PC-9 (cell line): ENCODE results near the gene CDIPT.

ENCODE experiments used
- CTCF ChIP-seq: fragments of 200-600 bp; sonication (generic); conservative IDR thresholded peaks from 2 replicates; pipeline ENCODE4 v1.6.1; 2017; ENCODE audit warnings: mixed run types, antibody characterized with exemption, mild to moderate bottlenecking, moderate library complexity
- EZH2 ChIP-seq: fragments of 200-600 bp; sonication (generic); IDR thresholded peaks from 2 replicates; pipeline ENCODE4 v1.8.0; 2017; ENCODE audit warnings: antibody characterized with exemption, low read depth

DNA sequence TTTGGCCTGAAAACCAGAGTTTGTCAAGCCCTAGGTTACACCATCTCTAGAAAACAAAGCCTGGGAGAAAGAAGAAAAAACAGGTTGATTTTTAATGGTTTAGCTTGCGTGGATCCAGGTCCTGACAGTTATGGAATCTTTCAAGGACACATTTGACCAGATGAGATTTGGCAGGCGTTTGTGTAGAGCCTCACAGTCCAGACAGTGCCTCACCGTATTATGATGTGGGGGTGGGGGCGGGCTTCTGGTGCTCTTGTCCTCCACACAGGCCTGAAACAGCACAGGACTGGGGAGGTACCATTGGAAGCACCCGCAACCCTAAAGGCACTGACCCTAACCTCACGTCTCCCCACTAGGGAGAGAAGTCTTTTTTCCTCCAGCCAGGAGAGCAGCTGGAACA, 23.2 kb downstream of the CDIPT start:
- TF ChIP-seq CTCF: no peak
- no peak for TF ChIP-seq EZH2
